Kidney (tissue), 14 donors: Measurements from ENCODE around the gene COG4. TPM values are rescaled to one million over a fixed set of nuclear protein-coding genes. Genes with fewer than 3 reads are reported as not detected.

Experiments used
- DNase-seq, 5 donors: peaks; one replicate each; pipeline ENCODE4 v3.0.0-alpha.2; 2013 to 2020
- FAIRE-seq: peaks from 2 replicates; lab custom pipeline; 2012; peaks lifted over from hg19 to GRCh38; lab: Jason Lieb, UNC
- H3K27ac ChIP-seq, 2 donors: one replicate each; pipeline ENCODE4 v1.7.0; 2013; ENCODE audit warnings: low read depth in 2 of 2, low read length in 2 of 2, inconsistent platforms in 1 of 2
- H3K27me3 ChIP-seq: one replicate; pipeline ENCODE4 v1.7.1; 2013; ENCODE audit warnings: low read length, inconsistent platforms; ENCODE audit not compliant: control insufficient read depth, insufficient read depth
- H3K36me3 ChIP-seq, 3 donors: one replicate each; pipeline versions ENCODE4 v1.7.0 to v1.7.1; 2013; ENCODE audit warnings: low read length in 3 of 3, control low read depth in 1 of 3, inconsistent platforms in 1 of 3; ENCODE audit not compliant: insufficient read depth in 3 of 3, control insufficient read depth in 2 of 3
- H3K4me1 ChIP-seq, 3 donors: one replicate each; pipeline versions ENCODE4 v1.7.0 to v1.7.1; 2013; ENCODE audit warnings: low read length in 3 of 3, inconsistent platforms in 1 of 3, low read depth in 1 of 3; ENCODE audit not compliant: control insufficient read depth in 2 of 3, insufficient read depth in 2 of 3
- H3K4me3 ChIP-seq, 3 donors: one replicate each; pipeline versions ENCODE4 v1.7.0 to v1.8.1; 2013; ENCODE audit warnings: low read length in 3 of 3, control low read depth in 1 of 3, inconsistent platforms in 1 of 3
- H3K9ac ChIP-seq, 3 donors: one replicate each; pipeline versions ENCODE4 v1.7.0 to v1.7.1; 2013; ENCODE audit warnings: low read length in 3 of 3, control low read depth in 1 of 3, inconsistent platforms in 1 of 3
- H3K9me3 ChIP-seq, 3 donors: one replicate each; pipeline versions ENCODE4 v1.7.0 to v1.7.1; 2013; ENCODE audit warnings: low read length in 3 of 3, control low read depth in 1 of 3, inconsistent platforms in 1 of 3; ENCODE audit not compliant: control insufficient read depth in 2 of 3, insufficient read depth in 1 of 3
- intact Hi-C: fragments of 100-400 bp; cut with DNase I; formaldehyde crosslinking; loops from one replicate; pipeline ENCODE4 v1.11.1; 2022
- polyA plus RNA-seq: library from polyadenylated mRNA; stranded (reverse); fragments of 350-450 nt; fragmentation: Illumina TruSeq; extraction: RNeasy Lipid Tissue Mini Kit (QIAGEN cat#74804); gene quantifications from one replicate; pipeline ENCODE4 v1.2.3, GENCODE V29; 2014; ENCODE audit warnings: low read depth, low replicate concordance; ENCODE audit not compliant: insufficient read depth
- total RNA-seq: library from RNA; stranded (reverse); fragmentation: NEBNext Ultra II Directional; extraction: Animal tissue kit (Norgen Biotek cat#: 25700); gene quantifications from one replicate; pipeline ENCODE4 v1.2.1, GENCODE V29; 2021
- TF ChIP-seq, protein P1 (sequence below): IDR thresholded peaks from 3 replicates; pipeline ENCODE4 v1.5.1; 2012; ENCODE audit warnings: mild to moderate bottlenecking, moderate library complexity, borderline replicate concordance; ENCODE audit not compliant: insufficient read depth; ENCODE audit errors: extremely low read depth
- donor health status: control.
- donor health status: control.
- donor health status: control.
- donor health status: control.
- donor health status: control.
- donor health status: DM: yes; HTN: yes; CAD: no.
- donor health status: Normal renal cell carcinoma (clear cell type).

Gene COG4
- total and polyA plus RNA-seq, 2 donors from 2014 or later = 42.9 to 69.7 TPM

DNA sequence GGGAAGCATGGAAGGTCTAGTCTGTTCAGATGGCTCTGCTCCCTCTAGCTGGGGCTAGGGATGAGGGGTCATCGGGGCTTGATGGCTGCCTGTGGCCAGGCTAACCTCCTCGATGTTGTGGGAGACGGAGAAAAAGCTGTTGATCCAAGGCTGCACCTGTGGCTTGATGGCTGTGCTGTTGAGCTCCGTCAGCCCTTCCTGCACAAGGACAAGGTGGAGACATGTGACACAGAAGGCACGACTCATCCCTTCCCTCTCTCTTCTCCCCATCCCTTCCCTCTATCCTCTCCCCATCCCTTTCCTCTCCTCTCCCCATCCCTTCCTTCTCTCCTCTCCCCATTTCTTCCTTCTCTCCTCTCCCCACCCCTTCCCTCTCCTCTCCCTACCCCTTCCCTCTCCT, 40.7 kb downstream of the COG4 start:
- H3K27ac ChIP-seq = no peak overlapping the region
- no peaks in the 10 kb centered on the region for H3K9me3 ChIP-seq
- TF ChIP-seq, protein P1, sequence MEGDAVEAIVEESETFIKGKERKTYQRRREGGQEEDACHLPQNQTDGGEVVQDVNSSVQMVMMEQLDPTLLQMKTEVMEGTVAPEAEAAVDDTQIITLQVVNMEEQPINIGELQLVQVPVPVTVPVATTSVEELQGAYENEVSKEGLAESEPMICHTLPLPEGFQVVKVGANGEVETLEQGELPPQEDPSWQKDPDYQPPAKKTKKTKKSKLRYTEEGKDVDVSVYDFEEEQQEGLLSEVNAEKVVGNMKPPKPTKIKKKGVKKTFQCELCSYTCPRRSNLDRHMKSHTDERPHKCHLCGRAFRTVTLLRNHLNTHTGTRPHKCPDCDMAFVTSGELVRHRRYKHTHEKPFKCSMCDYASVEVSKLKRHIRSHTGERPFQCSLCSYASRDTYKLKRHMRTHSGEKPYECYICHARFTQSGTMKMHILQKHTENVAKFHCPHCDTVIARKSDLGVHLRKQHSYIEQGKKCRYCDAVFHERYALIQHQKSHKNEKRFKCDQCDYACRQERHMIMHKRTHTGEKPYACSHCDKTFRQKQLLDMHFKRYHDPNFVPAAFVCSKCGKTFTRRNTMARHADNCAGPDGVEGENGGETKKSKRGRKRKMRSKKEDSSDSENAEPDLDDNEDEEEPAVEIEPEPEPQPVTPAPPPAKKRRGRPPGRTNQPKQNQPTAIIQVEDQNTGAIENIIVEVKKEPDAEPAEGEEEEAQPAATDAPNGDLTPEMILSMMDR = no peak
- H3K4me1 ChIP-seq = no peaks in the 10 kb centered on the region
- FAIRE-seq = no peak
- intact Hi-C loops = no loop called here
- no peak overlapping the region for H3K4me3 ChIP-seq
- peak in 1 of 5 donors; percentile 45 for DNase-seq
- H3K36me3 ChIP-seq = peaks cover 0 to 35% (median 14%) of the 10 kb centered on the region in 3 donors
- H3K27me3 ChIP-seq = no peaks in the 10 kb centered on the region
- no peak overlapping the region for H3K9ac ChIP-seq

DNA sequence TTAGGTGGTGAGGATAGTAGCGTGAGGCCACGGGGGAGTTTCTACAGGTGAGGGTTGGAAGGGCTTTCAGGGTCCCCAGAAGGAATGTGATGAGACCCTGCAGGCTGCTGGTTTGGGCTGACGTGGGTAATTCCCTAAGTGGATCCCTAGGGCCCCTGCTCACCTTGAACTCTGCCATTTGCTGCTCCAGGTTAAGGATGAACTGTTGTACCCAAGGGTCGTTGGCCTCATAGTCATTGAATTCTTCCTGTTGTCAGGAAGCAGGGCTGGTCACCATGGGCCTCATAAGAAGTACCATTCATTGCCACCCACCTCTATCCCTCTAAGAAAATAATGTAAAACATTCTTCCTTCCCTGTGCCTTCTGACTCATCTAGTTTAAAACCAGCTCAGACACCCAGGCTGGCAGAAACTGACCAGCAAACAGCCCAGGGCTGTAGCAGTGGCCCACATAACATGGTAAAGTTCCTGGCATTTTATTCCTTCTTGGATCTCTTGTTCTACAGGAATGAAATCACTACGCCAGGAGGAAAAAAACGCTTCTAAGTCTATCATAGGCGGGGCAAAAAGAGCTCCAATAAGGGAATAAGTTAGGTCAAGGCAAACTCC, 41.3 kb downstream of the COG4 start:
- H3K4me1 ChIP-seq = no peaks in the 10 kb centered on the region
- TF ChIP-seq, protein P1 = no peak
- no peak overlapping the region for H3K4me3 ChIP-seq
- peaks cover 0 to 35% (median 14%) of the 10 kb centered on the region in 3 donors for H3K36me3 ChIP-seq
- DNase-seq (peak in 1 of 5 donors; percentile 35), FAIRE-seq (no peak)
- intact Hi-C loops = no loop called here
- H3K9ac ChIP-seq = no peak overlapping the region
- no peak overlapping the region for H3K27ac ChIP-seq
- no peaks in the 10 kb centered on the region for H3K27me3 ChIP-seq
- H3K9me3 ChIP-seq = no peaks in the 10 kb centered on the region

DNA sequence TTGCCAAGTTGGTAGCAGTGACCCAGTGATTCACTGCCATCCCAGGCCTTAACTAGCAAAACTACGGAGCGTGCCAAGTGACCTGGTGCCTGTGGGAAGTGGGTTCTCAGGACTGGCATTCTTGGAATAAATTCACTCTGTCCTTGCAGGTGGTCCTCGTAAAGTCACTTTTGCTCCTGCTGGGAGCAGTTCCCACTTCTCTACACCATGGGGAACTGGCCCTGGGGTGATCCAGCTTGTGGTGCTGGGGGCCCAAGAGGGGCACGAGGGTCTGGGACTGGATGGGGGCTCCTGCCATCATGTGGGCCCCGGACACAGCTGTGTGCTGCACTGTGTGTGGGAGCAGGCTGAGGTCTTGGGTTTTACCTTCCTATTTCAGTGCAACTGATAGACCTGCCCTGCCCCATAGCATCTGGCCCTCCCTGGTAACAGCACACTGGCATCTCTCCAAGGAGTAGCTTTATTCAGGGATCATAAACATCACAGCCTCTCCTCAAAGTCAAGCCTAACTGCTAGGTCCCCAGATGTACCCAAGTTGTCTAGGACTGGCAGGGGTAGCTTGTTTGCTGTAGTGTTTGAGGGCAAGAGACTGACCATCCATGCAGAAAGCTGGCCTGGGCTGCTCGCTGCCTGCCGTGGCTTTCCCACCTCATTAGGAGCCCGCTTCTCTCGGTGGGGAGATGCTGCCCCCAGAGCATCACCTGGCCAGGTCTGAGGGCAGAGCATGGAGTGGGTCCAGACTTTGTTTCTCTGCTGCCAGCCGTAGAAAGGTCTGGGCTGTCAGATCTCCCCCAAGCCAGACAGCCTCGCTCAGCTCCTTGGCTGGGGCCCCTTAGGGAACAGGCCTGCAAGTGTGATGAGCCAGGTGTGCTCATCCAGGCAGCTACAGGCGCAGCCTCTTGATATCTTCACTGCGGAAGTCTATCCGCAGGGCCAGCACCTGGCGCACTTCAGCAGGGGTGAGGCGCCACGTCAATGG, 42.9 kb downstream of the COG4 start:
- H3K4me1 ChIP-seq = peaks cover 0 to 3% (median 0%) of the 10 kb centered on the region in 3 donors
- FAIRE-seq = no peak
- no peaks in the 10 kb centered on the region for H3K27me3 ChIP-seq
- no peak overlapping the region for H3K4me3 ChIP-seq
- TF ChIP-seq, protein P1 = no peak
- peaks cover 0 to 35% (median 12%) of the 10 kb centered on the region in 3 donors for H3K36me3 ChIP-seq
- intact Hi-C loops = no loop called here
- no peaks in the 10 kb centered on the region for H3K9me3 ChIP-seq
- no peak overlapping the region for H3K9ac ChIP-seq
- DNase-seq = peak in 1 of 5 donors; percentile 61
- H3K27ac ChIP-seq = no peak overlapping the region
